Measurements from ENCODE around the gene GATD1.
"Not testable (repeated sequence)": the region's sequence is repeated elsewhere in the genome, so short reads cannot be mapped to it uniquely, and the experiment has no call there.

The GATD1 gene

GRCh38 chr11:763073-763463, 14.2 kb downstream of the GATD1 start:
- DNase-seq (ENCODE audit: low spot score), result no peak

DNA sequence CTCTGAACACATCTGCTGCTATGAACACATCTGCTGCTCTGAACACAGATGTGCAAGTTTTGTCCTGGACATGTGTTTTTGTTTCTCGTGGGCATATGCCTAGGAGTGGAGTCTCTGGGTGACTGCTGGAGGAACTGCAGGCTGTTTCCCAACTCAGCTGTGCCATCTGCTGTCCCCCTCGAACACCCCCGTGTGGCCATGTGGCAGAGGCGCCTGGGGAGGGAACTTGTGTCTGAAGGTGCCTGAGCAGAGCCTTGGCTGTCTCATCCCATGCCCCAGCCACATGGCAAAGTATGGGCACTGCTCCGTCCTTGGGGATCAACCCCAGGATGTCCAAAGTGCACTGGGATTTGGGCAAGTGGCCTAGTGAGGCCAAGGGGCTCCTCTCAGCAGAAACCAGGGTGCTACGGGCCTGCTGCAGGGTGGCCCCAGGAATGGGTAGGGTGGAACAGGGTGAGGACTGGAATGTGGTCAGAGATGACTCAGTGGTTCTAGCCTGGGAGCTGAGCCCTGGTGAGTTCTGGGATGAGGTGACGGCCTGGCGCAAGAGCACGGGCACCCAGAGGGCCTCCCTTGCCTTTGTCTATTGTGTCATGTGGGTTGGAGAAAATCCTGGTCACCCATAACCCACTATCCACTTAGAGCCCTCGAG, 14.7 kb downstream of the GATD1 start:
- no peak for DNase-seq (ENCODE audit: low spot score)

DNA sequence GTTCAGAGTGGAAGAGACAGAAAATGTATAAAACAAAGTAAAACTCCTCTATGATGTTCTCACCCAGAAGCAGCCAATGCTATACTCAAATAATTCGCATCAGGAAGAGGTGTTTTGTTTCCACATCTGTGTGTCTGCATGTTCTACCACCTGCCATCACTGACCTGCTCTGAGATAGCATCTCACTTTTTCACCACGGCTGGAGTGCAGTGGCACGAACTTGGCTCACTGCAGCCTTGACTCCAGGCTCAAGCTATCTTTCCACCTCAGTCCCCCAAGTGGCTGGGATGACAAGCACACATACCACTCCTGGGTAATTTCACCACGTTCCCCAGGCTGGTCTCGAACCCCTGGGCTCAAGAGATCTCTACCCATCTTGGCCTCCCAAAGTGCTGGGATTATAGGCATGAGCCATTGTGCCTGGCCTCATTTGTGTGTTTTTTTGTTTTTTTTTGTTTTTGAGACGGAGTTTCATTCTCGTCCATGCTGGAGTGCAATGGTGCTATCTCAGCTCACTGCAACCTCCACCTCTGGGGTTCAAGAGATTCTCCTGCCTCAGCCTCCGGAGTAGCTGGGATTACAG, 15.7 kb downstream of the GATD1 start:
- no peak for DNase-seq (ENCODE audit: low spot score)

GRCh38 chr11:760236-760635, 17.1 kb downstream of the GATD1 start:
- no peak for DNase-seq (ENCODE audit: low spot score)

GRCh38 chr11:749731-750130, 27.6 kb downstream of the GATD1 start:
- no peak for DNase-seq (ENCODE audit: low spot score)

GRCh38 chr11:748007-748359, 29.3 kb downstream of the GATD1 start:
- DNase-seq (ENCODE audit: low spot score), result no peak

DNA sequence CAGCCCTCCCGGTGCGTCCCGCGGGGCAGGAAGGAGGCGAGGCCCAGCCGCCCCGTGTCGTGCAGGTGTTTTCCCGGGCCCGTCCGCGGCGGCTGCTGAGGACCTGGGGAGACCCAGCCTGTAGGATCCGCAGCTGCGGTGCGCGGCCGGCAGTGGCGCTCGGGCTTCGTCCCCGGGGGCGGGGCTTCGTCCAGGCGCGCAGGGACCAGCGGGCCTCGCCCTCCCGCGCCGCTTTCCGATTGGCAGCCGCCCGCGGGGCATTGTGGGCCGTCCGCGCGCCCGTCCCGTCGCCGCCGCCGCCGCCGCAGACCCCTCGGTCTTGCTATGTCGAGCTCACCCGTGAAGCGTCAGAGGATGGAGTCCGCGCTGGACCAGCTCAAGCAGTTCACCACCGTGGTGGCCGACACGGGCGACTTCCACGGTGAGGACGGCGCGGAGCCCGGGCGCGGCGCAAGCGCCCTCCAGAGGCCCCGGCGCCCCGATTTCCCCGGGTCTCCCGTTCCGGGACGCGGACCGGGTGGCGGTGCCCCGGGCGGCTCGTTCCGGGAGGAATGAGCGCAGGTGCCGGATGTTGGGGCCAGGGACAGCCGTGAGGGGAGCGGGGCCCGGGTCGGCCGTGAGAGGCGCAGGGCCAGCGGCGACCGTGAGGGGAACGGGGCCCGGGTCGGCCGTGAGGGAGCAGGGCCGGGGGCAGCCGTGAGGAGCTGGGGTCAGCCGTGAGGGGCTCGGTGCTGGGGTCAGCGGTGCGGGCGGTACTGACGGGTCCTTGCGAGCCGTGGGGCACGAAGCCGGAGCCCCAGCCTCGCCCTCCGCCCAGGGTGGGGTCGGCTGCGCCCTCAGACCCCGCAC, 29.9 kb downstream of the GATD1 start, which contains the start of gene TALDO1:
TSS of gene TALDO1 (plus strand) at position 307 of the 849 bp plus-strand sequence. CDS start at position 325, 18 bp downstream.
- peak; percentile 69 for DNase-seq (ENCODE audit: low spot score)

DNA sequence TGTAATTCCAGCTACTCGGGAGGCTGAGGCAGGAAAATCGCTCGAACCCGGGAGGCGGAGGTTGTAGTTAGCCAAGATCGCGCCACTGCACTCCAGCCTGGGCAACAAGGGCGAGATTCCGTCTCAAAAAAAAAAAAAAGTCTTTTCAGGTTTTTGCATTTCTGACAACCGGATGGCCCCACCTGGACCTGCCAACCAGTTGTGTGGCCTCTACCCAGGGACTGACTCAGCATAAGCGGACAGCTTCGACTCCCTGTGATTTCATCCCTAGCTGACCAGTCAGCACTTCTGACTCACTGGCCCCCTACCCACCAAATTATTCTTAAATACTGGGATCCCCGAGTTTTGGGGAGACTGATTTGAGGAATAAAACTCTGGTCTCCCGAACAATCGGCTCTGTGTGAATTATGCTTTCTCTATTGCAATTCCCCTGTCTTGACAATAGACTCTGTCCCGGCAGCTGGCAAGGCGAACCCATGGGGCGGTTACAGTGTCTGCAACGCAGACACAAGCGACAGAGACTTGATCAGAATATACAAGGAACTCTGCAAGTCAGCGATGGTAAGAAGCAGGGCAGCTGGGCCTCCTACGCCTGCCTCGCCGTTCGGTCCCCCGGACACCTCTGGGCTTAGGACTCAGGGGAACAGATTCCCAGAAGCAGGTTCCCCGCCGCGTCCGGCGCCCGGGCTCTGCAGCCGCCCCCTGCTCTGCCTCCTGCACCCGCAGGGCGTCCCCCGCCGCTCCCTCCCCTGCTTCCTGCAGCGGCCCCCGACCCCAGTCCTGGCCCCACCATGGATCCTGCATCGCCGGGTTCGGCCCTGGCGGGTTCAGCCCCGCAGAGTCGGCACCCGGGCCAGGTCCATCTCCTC, 30.8 kb downstream of the GATD1 start:
- DNase-seq (ENCODE audit: low spot score), result no peak

DNA sequence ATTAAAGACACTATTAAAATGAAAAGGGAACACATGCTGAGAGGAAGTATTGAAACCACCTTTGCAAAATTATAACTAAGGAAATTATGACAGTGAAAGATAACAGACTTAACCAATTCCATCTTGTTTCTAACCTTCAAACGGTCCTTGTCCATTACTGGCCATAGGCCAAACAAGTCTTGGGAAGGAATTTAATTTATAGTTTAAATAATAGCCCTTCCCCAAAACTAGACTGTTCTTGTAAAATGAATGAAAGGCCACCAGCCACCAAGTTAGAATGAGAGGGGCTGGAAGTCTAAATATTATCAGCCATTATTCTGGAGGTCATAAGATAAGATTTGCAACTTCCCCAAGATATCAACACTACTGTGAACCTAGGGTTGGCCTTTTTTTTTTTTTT, 31.9 kb downstream of the GATD1 start:
- DNase-seq (ENCODE audit: low spot score), result no peak

DNA sequence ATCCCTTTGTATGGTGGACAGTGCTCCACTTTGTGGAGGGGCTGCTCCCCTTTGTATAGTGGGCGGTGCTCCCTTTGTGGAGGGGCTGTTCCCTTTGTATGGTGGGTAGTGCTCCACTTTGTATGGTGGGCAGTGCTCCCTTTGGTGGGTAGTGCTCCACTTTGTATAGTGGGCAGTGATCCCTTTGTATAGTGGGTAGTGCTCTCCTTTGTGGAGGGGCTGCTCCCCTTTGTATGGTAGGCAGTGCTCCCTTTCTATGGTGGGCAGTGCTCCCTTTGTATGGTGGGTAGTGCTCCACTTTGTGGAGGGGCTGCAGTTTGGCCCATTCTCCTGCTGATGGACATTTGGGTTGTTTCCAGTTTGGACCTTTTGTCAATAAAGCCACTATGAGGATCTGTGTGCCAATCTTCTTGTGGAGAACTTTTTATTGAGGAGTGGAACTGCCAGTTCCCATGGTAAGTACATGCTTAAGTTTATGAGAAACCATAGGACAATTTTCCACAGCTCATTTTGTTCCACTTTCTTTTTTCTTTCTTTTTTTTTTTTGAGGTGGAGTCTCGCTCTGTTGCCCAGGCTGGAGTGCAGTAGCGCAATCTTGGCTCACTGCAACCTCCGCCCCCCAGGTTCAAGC, 34.6 kb downstream of the GATD1 start:
- DNase-seq (ENCODE audit: low spot score), result no peak

DNA sequence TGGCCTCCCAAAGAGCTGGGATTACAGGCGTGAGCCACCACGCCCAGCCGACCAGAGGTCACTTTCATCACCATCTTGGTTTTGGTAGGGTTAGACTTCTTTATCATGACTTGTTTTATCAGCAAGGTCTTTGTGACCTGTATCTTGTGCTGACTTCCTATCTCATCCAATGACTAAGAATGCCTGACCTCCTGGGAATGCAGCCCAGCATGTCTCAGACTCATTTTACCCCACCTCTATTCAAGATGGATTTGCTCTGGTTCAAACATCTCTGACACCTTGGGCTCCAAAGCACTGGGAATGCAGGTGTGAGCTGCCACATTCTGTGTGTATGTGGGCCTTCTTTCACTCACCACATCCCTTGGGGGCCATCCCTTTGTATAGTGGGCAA, 35.1 kb downstream of the GATD1 start:
- no peak for DNase-seq (ENCODE audit: low spot score)

DNA sequence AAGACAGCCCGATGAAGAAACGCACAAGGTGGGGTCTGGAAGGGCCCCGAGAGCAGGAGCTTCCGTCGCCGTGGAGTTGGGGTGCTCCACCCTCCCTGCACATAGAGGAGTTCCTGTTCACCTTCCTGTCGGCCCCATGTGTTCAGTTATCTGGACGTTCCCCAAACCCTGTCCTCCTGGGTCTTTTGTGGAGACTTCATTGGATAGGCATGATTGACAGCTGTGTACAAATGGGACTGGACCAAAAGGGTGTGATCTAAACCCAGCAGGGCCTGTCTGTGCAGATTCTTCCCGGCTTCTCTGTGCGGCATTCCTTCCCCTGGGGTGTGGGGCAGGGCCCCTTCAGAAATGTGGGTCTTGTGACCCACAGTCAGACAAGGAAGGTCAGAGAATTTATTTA, 39.4 kb downstream of the GATD1 start:
- not testable (repeated sequence) for DNase-seq (ENCODE audit: low spot score)

DNA sequence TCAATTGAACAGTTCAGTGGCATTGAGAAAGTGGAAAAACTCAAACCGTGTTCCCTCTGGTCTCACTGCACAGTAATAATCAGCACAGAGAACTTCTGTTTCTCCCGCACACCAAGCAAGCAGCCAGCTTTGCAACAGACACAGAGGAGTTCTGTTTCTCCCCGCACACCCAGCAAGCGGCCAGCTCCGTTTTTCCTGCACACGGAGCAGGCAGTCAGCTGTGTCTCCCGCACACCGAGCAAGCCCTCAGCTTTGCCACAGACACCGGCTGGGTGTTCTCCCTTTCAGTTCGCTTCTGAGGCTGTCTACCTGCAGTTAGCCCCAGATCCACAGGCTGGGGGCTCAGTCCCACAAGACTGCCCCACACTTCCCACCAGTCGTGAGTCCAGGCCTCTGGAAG, 39.9 kb downstream of the GATD1 start:
- no peak for DNase-seq (ENCODE audit: low spot score)

GRCh38 chr11:734541-734940, 42.7 kb downstream of the GATD1 start:
- not testable (repeated sequence) for DNase-seq (ENCODE audit: low spot score)

GRCh38 chr11:733072-733471, 44.2 kb downstream of the GATD1 start:
- no peak for DNase-seq (ENCODE audit: low spot score)

DNA sequence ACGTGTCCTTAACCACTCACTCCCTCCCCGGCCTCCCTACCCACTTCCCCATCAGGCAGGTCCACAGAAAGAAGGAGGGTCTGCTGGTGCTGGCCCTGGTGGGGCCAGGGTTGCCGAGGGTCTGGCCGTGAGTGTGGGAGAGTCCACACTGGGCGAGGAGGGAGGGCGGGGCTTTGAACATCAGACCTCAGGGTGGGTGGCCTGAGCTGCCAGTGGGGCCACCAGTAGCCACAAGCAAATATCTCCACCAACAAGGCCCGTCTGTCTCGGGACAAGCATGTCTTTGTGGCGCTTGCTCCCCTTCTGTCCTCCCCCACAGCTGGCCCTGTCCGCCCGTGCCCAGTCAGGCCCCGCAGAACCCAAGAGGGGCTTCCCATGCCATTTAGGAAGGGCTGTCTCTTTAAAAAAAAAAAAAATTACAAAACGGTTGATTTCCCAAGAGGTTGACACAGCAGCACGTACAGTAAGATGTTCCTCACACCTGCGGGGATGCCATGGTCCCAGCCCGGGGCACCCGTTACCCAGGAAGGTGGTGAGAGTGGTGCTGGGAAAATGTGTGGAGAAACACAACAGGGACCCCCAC, 47.7 kb downstream of the GATD1 start:
- DNase-seq (ENCODE audit: low spot score), result no peak

GRCh38 chr11:728901-729491, 48.3 kb downstream of the GATD1 start:
- no peak for DNase-seq (ENCODE audit: low spot score)

GRCh38 chr11:727859-728748, 49.2 kb downstream of the GATD1 start:
- no peak for DNase-seq (ENCODE audit: low spot score)

- DNase-seq (ENCODE audit: low spot score), result no peak
Observed at GRCh38 chr11:727281-727701, 50.0 kb downstream of the GATD1 start.

Measured in kidney capillary endothelial cell (primary cell).